AG09319 (cell line): ENCODE measurements around the gene DRD2.
"Not testable (repeated sequence)": the region's sequence is repeated elsewhere in the genome, so short reads cannot be mapped to it uniquely, and the experiment has no call there.

Experiments
- DNase-seq: peaks from one replicate; pipeline ENCODE4 v3.0.0-alpha.2; 2010; ENCODE audit warnings: low read depth; ENCODE audit errors: extremely low read depth
- TF ChIP-seq, protein P1 (sequence below): IDR thresholded peaks from 2 replicates; pipeline ENCODE4 v1.5.1; 2011; ENCODE audit warnings: low read depth, mild to moderate bottlenecking, inconsistent platforms, low read length, moderate library complexity

Gene DRD2

DNA sequence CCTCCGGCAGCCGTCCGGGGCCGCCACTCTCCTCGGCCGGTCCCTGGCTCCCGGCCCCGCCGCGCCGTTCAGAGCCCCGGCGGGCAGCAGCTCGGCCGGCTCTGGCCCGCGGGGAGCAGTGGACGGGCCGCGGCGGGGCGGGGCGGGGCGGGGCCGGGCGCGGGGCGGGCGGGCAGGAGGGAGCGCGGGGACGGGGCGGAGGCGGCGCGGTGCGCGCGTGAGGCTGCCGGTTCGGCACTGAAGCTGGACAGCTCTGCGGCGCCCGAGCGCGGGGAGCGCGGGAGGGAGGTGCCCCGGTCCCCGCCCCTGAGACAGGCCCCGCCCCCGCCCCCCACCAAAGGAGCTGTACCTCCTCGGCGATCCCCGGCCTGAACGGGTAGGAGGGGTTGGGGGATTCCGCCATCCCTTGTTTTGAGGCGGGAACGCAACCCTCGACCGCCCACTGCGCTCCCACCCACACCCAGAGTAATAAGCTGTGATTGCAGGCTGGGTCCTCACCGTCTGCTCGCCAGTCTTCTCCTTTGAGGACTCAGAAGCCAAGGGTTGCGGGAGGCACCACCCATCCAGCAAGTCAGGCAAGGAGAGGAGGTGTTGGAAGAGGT is at the start of gene DRD2:
TSS of gene DRD2 (minus strand) at position 239 of the 602 bp plus-strand sequence. CDS start 50,747 bp downstream, outside the sequence.
- TF ChIP-seq, protein P1, sequence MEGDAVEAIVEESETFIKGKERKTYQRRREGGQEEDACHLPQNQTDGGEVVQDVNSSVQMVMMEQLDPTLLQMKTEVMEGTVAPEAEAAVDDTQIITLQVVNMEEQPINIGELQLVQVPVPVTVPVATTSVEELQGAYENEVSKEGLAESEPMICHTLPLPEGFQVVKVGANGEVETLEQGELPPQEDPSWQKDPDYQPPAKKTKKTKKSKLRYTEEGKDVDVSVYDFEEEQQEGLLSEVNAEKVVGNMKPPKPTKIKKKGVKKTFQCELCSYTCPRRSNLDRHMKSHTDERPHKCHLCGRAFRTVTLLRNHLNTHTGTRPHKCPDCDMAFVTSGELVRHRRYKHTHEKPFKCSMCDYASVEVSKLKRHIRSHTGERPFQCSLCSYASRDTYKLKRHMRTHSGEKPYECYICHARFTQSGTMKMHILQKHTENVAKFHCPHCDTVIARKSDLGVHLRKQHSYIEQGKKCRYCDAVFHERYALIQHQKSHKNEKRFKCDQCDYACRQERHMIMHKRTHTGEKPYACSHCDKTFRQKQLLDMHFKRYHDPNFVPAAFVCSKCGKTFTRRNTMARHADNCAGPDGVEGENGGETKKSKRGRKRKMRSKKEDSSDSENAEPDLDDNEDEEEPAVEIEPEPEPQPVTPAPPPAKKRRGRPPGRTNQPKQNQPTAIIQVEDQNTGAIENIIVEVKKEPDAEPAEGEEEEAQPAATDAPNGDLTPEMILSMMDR = no peak
- no peak for DNase-seq

GRCh38 chr11:113523906-113524305 is 48.7 kb upstream of the DRD2 start:
- not testable (repeated sequence) for DNase-seq

- DNase-seq = no peak
These were observed 46.7 kb upstream of the DRD2 start for GRCh38 chr11:113521737-113522517.

GRCh38 chr11:113519989-113520613 is 44.9 kb upstream of the DRD2 start:
- TF ChIP-seq, protein P1 = no peak
- DNase-seq = no peak

More at GRCh38 chr11:113521737-113522517, 46.7 kb upstream of the DRD2 start:
- TF ChIP-seq, protein P1 = no peak

GRCh38 chr11:113518716-113519495 is 43.7 kb upstream of the DRD2 start:
- DNase-seq = no peak
- TF ChIP-seq, protein P1 = no peak

DNA sequence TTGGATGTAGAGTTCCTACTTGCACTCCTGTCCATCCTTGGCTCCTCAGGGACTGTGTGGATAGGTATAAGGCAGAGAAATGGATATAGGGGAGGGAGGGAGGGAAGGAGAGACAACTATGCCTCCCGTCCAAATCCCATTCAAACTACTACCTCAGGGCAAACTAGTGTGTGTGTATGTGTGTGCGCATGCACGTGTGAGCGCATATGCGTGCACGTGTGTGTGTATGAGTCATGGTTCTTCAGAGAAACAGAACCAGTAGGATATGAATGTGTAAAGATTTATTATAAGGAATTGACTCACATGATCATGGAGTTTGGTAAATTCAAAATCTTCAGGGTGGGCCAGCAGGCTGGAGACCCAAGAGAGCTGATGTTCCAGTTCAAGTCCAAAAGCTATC is 42.2 kb upstream of the DRD2 start:
- DNase-seq = no peak
- TF ChIP-seq, protein P1 = no peak

DNA sequence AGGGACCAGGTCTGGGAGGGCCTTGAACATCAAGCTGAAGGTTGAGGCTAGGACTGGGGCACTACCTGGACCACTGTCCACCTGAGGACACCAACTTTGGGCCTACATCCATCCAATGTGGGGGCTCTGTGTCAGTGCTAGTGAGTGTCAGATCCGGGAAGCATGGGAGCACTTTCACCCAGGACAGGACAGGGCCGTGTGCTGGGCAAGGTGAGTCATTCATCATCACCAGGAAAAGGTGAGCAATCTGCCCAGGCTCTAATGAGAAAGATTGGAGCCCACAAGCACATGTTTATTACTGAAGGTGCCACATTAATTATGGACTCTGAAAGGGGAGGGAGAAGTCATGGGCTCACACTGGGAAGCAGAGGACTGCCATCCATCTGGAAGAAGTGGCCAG is 39.7 kb upstream of the DRD2 start:
- TF ChIP-seq, protein P1 = no peak
- DNase-seq = no peak
